Gastrocnemius medialis (tissue), 4 donors: ENCODE results near the gene HLA-B. TPM values are rescaled to one million over a fixed set of nuclear protein-coding genes. Genes with fewer than 3 reads are reported as not detected.
A peak's percentile ranks its signal among the peaks of the same experiment; 100 is the strongest.

Experiments
- ATAC-seq, 2 donors: fragments of 150-250 bp; one replicate each; pipeline ENCODE4 v1.9.1; 2016
- DNase-seq, 2 donors: peaks; one replicate each; pipeline ENCODE4 v3.0.0-alpha.2; 2019
- H3K27ac ChIP-seq, 4 donors: fragments of 200-600 bp; sonication (generic); 1 replicate in 1 of 4; 2 replicates in 3 of 4; pipeline ENCODE4 v1.5.1; 2016 to 2018; ENCODE audit warnings: mild to moderate bottlenecking in 2 of 4, moderate library complexity in 1 of 4
- H3K27me3 ChIP-seq, 3 donors: fragments of 200-600 bp; sonication (generic) in 2 of 3; 1 replicate in 1 of 3; 2 replicates in 2 of 3; pipeline versions ENCODE4 v1.5.1 to v1.6.0; 2016 to 2019; ENCODE audit warnings: mild to moderate bottlenecking in 1 of 3, moderate library complexity in 1 of 3
- H3K36me3 ChIP-seq, 2 donors: fragments of 200-600 bp; sonication (generic) in 1 of 2; one replicate each; pipeline ENCODE4 v1.5.1; 2017 to 2018
- H3K4me1 ChIP-seq, 2 donors: fragments of 200-600 bp; sonication (generic) in 1 of 2; one replicate each; pipeline ENCODE4 v1.5.1; 2016 to 2017; ENCODE audit warnings: mild to moderate bottlenecking in 2 of 2
- H3K4me3 ChIP-seq, 4 donors: fragments of 200-600 bp; sonication (generic) in 3 of 4; 1 replicate in 1 of 4; 2 replicates in 3 of 4; pipeline ENCODE4 v1.5.1; 2016 to 2019; ENCODE audit warnings: mild to moderate bottlenecking in 2 of 4
- H3K9me3 ChIP-seq, 3 donors: fragments of 200-600 bp; sonication (generic) in 2 of 3; 1 replicate in 1 of 3; 2 replicates in 2 of 3; pipeline ENCODE4 v1.5.1; 2016 to 2019
- POLR2A ChIP-seq, 2 donors: fragments of 450-650 bp; IDR thresholded peaks; one replicate each; pipeline ENCODE4 v1.6.1; 2017; ENCODE audit warnings: antibody characterized with exemption in 2 of 2, mild to moderate bottlenecking in 2 of 2, moderate library complexity in 2 of 2
- in situ Hi-C, 4 donors: fragments of 200-750 bp; cut with MboI; loops; one replicate each; pipeline versions ENCODE4 v1.15.0 to v1.8.0; 2017; ENCODE audit warnings: low sequenced_read_pairs in 4 of 4
- intact Hi-C: fragments of 100-400 bp; cut with DNase I; formaldehyde crosslinking; loops from one replicate; pipeline ENCODE4 v1.15.1; 2023; ENCODE audit warnings: low total_unique reads
- total RNA-seq, 4 donors: library from RNA; depleted of rRNA; stranded (reverse); fragments of >200 nt; gene quantifications; one replicate each; pipeline versions ENCODE4 v1.1.0 to v1.2.3, GENCODE V29; 2016
- TF ChIP-seq, protein P1 (sequence below), 5 experiments: fragments of 450-650 bp in 3 of 5; fragments of 200-600 bp in 2 of 5; sonication (generic) in 2 of 5; IDR thresholded peaks in 4 of 5; conservative IDR thresholded peaks in 1 of 5; 1 replicate in 4 of 5; 2 replicates in 1 of 5; pipeline ENCODE4 v1.5.1; 2016 to 2019; ENCODE audit warnings: antibody characterized with exemption in 5 of 5, mild to moderate bottlenecking in 3 of 5, moderate library complexity in 3 of 5

The HLA-B gene
- total RNA-seq, 4 donors from 2014 or later, result 182 to 300 (median 192) TPM

DNA sequence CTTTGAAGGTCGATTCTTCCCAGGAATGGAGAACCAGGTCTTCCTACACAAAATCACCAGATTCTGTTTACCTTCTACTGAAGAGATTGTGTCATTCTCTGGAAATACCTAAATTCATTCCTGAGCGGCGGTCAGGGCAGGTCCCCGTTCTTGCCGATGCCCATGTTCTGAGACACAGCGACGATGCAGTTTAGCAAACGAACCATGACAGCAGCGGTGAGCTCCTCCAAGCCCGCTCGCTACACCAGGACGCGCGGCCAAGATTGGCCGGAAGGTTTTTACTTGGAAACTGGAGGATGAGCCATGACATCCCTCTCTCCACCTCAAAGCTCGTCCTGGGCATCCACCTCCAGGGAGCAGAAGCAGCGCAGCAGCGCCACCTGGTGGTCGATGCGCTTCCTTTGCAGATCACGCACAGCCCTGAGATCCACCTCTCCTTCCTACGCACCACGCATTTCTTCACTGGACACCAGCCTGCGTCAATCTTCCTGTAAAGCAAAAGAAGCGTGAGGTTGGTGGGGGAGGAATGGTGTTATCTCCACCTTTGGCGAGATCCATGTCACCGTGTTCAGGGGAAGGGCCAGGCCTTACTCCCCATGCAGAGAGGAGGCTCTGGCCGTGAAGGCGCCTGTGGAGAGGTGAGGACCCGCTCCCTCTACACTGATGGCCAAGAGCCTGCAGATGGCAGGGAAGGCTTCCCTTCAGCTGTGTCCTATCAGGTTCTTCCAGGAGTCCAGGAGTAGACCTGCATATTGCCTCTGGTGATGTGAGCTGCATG is 9.9 kb upstream of the HLA-B start:
- ATAC-seq (peak; percentile 98 to 99), DNase-seq (peak; percentile 48 to 74)
- Histone ChIP-seq H3K27ac (no peak overlapping the region), H3K9me3 (peaks cover 0 to 2% (median 0%) of the 10 kb centered on the region in 3 donors), H3K36me3 (no peaks in the 10 kb centered on the region), H3K4me3 (peak overlapping the region in 3 of 4 donors; percentile 35 to 49 (median 37)), H3K27me3 (peaks cover 0 to 7% (median 4%) of the 10 kb centered on the region in 3 donors), H3K4me1 (no peaks in the 10 kb centered on the region)
- intact Hi-C loops, result loop anchor here (1.0 kb wide), 2 partner anchors 170 to 230 kb away; no protein-coding TSS in a partner anchor
- no peak for TF ChIP-seq POLR2A (IDR thresholded peaks at IDR 0.05)
- TF ChIP-seq, protein P1, sequence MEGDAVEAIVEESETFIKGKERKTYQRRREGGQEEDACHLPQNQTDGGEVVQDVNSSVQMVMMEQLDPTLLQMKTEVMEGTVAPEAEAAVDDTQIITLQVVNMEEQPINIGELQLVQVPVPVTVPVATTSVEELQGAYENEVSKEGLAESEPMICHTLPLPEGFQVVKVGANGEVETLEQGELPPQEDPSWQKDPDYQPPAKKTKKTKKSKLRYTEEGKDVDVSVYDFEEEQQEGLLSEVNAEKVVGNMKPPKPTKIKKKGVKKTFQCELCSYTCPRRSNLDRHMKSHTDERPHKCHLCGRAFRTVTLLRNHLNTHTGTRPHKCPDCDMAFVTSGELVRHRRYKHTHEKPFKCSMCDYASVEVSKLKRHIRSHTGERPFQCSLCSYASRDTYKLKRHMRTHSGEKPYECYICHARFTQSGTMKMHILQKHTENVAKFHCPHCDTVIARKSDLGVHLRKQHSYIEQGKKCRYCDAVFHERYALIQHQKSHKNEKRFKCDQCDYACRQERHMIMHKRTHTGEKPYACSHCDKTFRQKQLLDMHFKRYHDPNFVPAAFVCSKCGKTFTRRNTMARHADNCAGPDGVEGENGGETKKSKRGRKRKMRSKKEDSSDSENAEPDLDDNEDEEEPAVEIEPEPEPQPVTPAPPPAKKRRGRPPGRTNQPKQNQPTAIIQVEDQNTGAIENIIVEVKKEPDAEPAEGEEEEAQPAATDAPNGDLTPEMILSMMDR (IDR thresholded peaks at IDR 0.05 in 4 of 5, conservative IDR thresholded peaks at IDR 0.05 in 1 of 5), result peak; percentile 81 to 94 (median 94)
- in situ Hi-C loops, result loop anchor here (5.0 to 10.0 kb wide), 3 partner anchors 170 to 230 kb away; partner anchors contain the start of gene PSORS1C2 (in 2 of the 4)

DNA sequence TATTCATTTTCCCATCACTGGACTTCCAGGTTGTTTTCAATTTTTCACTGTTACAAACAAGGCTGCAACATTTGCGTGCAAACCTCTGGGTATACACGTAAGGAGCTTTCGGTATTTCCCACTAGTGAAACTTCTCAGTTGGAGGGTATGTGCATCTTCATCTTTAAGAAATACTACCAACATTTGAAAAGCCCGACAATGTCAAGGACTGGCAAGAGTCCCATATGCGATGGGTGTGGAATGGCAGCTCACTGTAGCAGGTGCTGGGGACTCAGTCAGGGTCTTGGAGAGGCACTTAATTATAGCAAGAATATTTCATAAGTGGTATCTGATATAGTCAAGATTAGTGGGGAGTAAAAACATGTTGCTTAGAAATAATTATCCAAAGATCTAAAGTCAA is 8.9 kb upstream of the HLA-B start:
- no peak for TF ChIP-seq POLR2A (IDR thresholded peaks at IDR 0.05)
- Histone ChIP-seq H3K4me1 (no peaks in the 10 kb centered on the region), H3K27me3 (peaks cover 0 to 5% (median 2%) of the 10 kb centered on the region in 3 donors), H3K27ac (no peak overlapping the region), H3K4me3 (no peak overlapping the region), H3K36me3 (no peaks in the 10 kb centered on the region), H3K9me3 (no peaks in the 10 kb centered on the region)
- ATAC-seq (no peak), DNase-seq (no peak)
- in situ Hi-C loops (loop anchor here (5.0 to 10.0 kb wide), 3 partner anchors 169 to 229 kb away; partner anchors contain the start of gene PSORS1C2 (in 2 of the 4)), intact Hi-C loops (no loop called here)

DNA sequence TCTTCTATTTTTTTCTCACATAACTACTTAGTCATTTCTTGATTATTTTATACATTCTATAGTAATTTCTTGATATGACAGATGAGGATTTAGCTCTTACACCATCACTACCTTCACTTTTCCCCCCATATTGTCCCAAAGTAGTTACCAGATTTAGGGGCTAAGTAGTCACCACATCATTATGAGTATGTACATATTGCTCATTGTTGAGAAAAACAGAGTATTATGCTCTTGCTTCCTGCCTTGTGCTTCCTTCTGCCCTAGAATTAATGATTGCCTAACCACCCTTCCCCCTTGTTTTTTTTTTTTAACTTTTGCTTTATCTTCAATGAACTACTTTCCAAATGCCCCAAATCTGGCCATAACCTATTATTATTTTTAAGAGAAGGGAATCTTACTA is 6.8 kb upstream of the HLA-B start:
- intact Hi-C loops (no loop called here), in situ Hi-C loops (loop anchor here in 3 of 4 donors (5.0 to 10.0 kb wide), 3 partner anchors 169 to 227 kb away; partner anchors contain the start of gene PSORS1C2 (in 2 of the 3))
- Histone ChIP-seq H3K4me3 (no peak overlapping the region), H3K4me1 (no peaks in the 10 kb centered on the region), H3K27me3 (peaks cover 0 to 8% (median 6%) of the 10 kb centered on the region in 3 donors), H3K36me3 (no peaks in the 10 kb centered on the region), H3K9me3 (no peaks in the 10 kb centered on the region), H3K27ac (no peak overlapping the region)
- DNase-seq, result no peak
- ATAC-seq, result no peak
- TF ChIP-seq, protein P1 (IDR thresholded peaks at IDR 0.05 in 4 of 5, conservative IDR thresholded peaks at IDR 0.05 in 1 of 5), result no peak
- no peak for TF ChIP-seq POLR2A (IDR thresholded peaks at IDR 0.05)

DNA sequence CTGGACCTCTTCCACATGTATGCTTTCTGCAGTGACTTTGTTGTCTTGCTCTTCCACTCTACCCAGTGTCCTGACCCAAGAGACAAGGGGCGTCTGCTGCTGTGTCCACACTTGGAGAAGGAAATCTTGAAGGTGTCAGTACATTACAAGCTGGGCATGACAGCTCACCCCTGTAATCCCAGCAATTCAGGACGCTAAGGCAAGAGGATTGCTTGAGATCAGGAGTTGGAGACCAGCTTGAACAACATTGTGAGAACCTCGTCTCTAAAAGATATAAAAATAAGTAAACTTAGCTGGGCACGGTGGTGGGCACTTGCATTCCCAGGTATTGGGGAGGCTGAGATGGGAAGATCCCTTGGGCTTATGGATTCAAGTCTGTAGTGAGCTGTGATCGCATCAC is 5.8 kb upstream of the HLA-B start:
- H3K4me3 ChIP-seq, result no peak overlapping the region
- no peaks in the 10 kb centered on the region for H3K36me3 ChIP-seq
- intact Hi-C loops (no loop called here), in situ Hi-C loops (loop anchor here in 3 of 4 donors (5.0 to 10.0 kb wide), 3 partner anchors 168 to 225 kb away; partner anchors contain the start of gene PSORS1C2 (in 2 of the 3))
- DNase-seq (no peak), ATAC-seq (no peak)
- H3K27ac ChIP-seq, result no peak overlapping the region
- H3K9me3 ChIP-seq, result no peaks in the 10 kb centered on the region
- TF ChIP-seq POLR2A (IDR thresholded peaks at IDR 0.05), result no peak
- TF ChIP-seq, protein P1 (IDR thresholded peaks at IDR 0.05 in 4 of 5, conservative IDR thresholded peaks at IDR 0.05 in 1 of 5), result no peak
- no peaks in the 10 kb centered on the region for H3K4me1 ChIP-seq
- peaks cover 0 to 14% (median 8%) of the 10 kb centered on the region in 3 donors for H3K27me3 ChIP-seq

DNA sequence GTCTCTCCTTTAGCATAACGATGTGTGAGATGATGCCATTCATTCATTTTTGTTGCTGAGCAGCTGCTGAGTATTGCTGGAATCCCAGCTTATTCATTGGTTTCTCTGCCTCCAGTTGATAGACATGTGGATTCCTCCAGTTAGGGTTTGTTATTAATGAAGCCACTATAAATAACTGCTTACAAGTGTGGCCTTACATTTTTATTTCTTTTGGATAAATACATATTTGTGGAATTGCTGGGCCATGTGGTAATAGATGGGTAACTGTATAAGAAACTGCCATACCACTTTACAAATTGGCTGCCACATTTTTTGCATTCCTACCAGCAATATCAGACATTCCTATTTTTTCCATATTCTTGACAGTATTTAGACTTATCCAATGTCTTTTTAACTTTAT is 2.6 kb upstream of the HLA-B start:
- in situ Hi-C loops (loop anchor here in 1 of 4 donors (10.0 kb wide), 1 partner anchor 85 kb away; the partner anchor contains the start of gene HLA-C), intact Hi-C loops (no loop called here)
- no peak for DNase-seq
- TF ChIP-seq POLR2A (IDR thresholded peaks at IDR 0.05), result no peak
- TF ChIP-seq, protein P1 (IDR thresholded peaks at IDR 0.05 in 4 of 5, conservative IDR thresholded peaks at IDR 0.05 in 1 of 5), result no peak
- Histone ChIP-seq H3K27me3 (peaks cover 0 to 14% (median 3%) of the 10 kb centered on the region in 3 donors), H3K4me1 (no peaks in the 10 kb centered on the region), H3K36me3 (no peaks in the 10 kb centered on the region), H3K4me3 (no peak overlapping the region), H3K9me3 (no peaks in the 10 kb centered on the region), H3K27ac (no peak overlapping the region)
- ATAC-seq, result no peak
